NAMALWA (cell line): ENCODE data around the gene CHCHD6.

ENCODE experiments used
- DNase-seq: peaks from one replicate; pipeline ENCODE4 v3.0.0-alpha.2; 2015; ENCODE audit warnings: low spot score

The CHCHD6 gene

DNA sequence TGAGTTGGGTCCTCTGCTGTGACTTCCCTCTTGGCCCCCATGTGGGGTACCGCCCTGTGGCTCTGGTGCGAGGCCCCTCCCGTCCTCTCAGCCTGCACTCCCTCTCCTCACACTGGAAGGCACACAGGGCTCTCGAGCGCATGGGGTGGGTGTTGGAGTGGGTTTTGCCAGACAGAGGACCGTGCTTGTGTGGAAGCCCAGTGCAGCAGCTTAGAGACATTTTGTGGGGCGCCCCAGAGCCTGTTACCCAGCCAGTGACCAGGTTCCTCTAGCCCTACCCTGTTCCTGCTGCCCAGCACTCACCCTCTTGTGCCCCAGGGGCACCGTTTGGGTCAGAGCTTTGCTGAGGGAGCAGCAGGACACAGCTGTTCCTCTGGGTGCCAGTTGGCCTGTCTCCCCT is 288.7 kb downstream of the CHCHD6 start:
- no peak for DNase-seq

DNA sequence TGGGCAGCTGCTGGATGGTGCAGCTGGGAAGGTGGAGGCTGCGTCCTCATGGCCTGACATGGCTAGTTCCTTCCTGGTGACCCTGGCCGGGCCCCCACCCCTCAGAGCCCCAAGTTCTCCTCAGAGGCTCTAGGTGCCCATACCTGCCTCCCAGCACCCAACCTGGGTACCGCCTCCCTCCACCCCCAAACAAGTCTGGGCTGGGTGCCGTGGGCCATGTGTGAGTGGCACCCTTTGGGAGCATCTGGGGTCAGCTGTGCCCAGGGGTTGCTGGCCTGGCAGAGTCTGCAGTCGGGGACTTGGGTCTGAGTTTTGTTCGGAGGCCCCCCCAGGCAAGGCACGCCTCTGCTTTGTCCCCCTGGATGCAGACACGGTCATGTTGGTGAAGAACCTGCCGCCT is 289.4 kb downstream of the CHCHD6 start:
- DNase-seq, result no peak

DNA sequence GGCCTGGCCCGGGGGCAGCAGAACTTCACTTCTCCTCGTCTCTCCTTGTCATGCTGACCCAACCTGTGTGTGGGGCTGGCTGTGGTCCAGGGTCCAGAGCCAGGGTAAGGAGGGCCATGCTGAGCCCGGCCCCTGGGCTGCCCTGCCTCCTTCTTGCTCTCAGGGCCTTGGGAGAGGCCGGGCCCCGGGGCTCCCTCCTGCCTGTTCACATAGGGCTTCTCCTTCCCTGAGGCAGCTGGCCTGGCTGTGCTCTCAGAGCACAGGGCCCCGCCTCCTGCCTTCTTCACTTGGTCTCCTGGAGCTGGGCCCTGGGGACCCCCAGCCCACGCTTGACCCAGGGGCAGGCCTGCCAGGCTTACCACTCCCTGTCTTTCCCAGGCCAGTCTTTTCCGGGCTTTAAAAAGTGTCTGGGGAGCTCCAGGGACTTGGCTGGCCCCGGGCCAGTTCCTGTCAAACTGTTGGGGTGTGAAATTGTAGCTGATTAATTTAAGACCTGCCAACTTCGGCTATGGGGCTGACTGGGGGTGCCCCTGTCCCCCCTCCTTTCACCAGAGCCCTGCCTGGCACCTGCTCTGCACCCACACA is 290.7 kb downstream of the CHCHD6 start:
- DNase-seq, result no peak

DNA sequence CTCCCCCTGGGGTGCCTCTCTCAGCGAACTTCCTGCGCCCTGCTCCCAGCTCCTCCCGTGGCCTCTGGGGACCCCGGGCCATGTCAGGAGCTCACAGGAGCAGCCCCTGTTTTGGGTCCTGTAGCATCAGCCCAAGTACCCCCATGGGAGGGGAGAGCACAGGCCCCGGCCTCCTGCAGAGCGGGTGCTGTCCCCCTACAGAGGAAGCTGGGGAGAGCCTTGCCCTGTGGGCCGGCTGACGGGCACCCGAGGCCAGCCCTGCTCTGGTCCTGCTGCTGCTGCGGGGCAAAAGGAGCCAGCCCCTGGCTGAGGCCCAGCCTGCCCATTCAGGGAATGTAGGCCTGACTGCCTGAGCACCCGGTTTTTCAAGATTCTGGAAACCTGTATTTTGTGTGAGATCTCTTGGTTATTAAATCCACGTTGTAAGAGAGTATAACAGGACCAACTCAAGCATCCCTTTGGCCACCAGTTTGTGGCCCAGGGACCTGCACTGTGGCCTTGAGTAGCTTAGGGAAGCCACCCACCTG is 291.3 kb downstream of the CHCHD6 start:
- no peak for DNase-seq

DNA sequence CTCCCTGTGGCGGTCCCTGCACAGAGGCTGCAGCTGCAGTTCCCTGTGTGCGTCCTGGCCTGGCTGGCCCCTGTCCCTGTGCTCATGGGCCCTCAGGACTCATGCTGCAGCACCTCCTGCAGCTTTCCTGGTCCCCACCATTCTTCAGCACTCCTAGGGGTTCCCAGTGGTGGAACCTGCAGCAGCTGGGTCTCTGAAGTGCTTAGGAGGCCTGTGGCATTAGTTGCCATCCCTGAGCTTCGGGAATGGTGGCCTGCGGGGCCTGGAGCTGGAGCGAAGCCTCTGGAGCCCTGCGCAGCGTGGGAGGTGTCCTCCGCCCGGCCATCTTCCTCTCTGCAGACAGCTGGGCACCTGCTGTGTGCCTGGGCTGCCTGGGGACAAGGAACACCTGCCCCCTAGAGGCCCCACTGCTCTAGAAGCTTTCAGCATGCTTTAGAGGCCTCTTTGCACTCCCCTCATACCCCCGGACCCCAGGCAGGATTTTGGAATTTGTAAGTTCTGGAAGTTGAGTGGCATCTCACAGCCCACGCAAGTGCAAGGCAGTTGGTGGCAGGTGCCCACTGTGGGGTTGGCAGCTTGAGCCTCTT is 292.0 kb downstream of the CHCHD6 start:
- DNase-seq, result no peak

DNA sequence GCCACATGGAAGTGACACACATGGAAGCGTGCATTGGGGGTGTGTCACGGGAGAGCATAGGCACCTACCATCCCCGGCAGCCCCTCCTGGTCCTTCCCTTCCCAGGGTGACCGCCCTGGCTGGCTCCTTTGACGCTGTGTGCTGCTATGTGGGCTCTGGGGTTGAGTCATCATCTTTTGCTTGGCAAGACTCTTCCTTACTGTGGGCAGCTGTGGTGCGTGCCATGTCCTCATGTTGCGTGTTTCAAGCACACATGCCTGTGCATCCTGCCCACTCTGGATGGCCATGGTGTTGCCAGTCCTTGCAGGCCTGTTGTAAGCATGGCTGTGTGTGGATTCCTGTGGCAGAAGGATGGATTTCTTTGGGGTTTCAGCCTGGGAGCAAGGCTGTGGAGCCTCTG is 292.9 kb downstream of the CHCHD6 start:
- no peak for DNase-seq

DNA sequence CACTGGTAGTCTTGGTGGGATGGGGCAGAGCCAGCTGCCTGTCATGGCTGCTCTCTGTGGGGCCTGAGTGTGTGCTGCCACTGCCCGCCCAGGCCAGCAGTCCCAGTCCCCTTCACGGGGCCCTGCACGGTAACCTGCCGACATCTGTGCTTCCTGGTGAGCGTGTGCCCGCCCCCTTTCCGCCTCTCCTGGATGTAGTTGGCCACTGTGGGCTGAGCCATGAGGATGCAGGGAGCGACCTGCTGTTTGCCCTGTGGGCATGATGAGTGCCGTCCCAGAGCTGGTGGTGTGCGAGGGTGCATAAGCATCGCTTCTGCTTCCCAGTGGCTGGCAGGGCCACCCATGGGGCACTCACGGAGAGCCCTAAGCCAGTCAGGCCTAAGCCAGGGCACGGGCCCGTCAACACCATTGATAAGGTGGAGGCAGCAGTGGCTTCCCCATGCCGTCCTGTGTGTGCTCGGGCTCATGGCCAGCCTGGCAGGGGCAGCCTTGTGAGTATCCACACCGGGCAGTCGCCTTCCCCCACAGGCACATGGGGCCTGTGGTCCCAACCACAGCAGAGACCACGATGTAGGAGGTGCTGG is 293.5 kb downstream of the CHCHD6 start:
- no peak for DNase-seq

DNA sequence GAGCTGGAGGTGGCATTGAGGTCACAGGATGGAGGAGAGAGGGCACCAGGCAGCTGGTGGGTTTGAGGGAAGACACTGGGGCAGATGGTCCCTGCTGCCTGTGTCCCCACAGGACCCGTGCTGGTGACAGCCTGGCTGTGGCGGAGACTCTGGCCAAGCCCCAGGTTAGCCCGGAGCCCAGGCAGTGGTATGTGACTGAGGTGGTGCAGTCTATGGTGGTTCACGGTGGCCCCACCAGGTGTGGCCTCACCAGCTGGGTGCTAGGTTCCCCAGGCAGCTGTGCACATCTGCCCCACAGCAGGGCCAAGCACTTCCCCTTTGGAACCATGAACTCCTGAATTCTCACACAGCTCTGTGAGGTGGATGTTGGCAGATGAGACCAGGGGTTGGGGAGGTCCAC is 294.3 kb downstream of the CHCHD6 start:
- DNase-seq, result peak; percentile 24

DNA sequence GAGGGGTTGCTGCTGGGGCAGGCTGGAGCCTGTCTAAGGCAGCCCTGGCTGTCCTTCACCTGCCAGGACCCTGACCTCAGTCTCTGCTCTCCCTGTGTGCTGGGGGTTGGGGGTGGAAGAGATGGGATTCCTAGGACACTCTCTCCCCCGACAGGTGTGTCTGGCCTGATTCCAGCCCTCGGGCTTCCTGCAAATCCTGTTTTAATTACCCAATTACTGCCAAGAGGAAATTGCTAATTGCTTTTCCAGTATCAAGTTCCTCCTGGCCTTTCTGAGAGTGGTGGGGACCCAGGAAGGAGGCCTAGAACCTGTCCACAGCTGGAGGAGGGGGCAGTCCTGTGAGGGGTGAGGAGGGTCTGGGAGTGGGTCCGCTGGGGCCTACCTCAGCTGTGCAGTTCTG is 294.7 kb downstream of the CHCHD6 start:
- no peak for DNase-seq

DNA sequence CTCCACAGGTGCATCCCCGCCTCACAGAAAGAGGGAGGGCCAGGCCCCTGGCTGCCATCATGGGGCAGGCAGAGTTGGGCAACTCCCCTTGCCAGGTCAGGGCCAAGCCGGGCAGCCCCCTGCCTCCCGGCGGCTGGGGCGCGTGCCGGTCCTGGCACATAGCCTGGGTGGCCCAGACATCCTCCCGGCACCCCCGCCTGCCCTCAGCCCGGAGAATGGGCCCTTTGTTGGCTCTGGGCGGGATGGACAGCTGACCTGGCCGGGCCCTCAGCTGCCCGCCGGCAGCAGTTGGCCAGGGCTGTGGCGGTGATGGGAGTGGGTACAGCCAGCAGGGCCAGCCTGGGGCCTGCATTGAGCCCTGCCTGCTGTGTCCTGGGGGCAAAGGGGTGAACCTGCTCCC is 295.3 kb downstream of the CHCHD6 start:
- no peak for DNase-seq

DNA sequence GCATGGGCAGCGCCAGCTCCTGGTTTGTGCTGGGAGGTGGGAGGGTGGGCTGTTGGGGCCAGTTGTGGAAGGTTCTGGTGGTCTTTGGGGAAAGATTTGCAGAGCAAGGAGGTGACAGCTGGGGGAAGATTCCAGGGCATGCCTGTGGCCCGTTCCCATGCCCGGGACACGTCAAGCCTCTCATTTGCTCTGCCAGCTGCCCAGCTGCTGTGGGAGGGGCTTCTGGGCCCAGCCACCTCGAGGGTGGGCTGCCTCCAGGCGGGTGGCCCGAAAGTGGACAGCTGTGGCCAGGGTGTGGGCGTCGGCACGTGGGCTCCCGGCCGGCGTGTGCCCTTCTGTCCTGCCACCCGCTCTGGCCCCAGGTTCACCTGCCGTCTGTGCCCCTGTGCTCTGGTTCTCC is 296.1 kb downstream of the CHCHD6 start:
- DNase-seq, result no peak

DNA sequence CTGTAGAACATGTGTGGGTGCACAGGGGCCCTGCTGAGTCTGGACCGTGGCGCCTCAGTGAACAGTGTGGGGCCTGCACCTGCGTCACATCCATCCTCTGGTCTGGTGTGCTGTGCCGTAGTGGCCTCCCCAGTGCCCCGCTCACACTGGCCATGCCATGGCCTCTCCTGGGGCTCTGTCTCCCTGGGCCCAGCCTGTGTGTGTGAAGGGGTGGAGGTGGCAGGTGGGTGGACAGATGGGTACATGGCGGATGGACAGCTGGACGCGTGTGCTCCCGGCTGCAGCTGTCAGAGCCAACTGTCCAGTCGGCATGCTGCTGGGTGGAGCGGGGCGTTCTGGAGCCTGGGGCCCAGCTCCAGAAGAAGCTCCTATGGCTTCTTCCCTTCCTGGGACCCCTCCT is 296.7 kb downstream of the CHCHD6 start:
- DNase-seq, result no peak

DNA sequence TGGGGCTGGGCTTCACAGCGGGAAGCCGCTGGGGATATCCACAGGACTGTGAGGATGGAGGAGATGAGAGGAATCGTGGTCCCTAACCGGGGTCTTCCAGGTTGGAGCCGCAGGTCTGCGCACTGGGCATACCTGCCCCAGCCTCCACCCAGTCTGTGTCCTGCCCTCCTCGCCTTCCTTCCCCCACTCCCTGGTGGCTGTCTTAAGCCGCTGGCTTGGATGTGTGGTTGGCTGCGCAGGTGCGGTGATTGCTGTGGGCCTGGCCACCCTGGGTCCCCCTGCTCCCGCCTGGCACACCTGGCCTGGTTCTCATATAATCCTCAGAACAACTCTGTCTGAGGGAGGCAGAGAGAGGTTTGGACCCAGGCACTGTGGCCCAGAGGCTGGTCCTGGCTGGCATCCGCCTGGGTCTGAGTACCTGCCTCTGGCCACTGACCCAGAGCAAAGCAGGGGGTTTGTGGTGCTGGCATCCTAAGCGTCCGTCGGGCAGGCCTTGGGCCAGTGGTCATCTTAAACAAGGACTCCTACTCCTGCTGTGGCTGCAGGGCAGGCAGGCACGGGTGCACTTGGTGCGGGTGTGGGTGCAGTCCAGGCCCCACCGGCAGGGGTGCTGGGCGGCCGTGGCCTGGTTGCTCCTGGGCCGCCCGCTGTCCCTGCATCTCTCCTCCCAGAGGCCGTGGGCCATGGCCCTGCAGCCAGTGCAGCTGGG is 297.6 kb downstream of the CHCHD6 start:
- DNase-seq, result no peak

DNA sequence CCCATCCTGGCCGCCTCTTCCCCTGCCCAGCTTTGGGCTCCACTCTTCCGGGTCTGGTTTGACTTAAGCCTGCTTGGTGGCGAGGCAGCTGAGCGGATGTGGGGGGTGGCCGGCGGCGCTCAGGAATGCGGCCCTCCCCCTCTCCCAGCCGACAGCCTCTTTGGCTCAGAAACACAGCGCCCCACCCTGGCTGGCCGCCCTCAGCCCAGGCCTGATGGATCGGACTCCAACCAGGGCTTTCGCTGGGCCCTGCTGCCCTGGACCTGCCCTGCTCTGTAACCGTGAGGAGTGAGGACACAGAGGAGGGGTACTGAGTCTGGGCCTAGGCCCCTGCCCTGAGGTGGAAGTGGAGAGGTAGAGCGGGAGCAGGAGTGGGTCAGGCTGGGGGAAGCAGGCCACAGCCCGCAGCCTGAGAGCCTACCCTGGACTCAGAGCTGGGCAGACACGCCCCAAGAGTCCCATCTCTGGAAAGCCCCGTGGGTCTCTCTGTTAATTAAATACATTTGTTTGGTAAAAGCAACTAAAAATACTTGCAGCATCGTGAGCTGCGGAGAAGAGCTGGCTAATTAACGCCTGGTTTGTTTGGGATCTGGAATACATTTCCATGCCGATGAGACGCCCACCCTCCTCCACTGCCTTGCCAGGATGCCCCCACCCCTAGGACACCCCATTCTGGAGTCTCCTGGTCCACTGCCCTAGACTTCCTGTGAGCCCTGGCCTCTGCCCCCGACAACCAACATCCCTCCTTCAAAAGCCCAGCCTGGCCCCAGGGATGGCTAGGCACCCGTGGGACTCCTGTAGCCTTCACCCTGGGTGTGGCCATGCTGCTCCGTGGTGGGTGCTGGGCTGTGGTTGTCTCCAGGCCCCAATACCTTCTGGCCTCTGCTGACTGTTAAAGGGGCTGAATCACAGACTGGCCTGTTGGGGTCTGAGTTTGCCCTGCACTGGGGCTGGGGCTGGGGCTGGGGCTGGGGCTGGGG is 298.4 kb downstream of the CHCHD6 start:
- DNase-seq, result no peak

DNA sequence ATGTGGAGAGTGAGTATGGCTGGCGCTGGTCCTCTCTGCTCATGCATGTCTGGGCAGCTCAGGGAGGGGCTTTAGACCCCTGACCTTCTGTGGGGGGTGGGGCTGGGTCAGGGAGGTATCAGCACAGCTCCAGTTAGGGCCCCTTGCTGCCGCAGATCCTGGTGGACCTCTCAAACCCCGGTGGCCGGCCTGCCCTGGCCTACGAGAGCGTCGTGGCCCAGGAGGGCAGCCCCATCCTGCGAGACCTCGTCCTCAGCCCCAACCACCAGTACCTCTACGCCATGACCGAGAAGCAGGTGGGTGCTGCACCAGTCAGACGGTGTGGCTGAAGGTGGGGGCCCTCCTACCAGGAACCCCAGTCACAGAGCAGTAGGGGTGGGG is 299.1 kb downstream of the CHCHD6 start:
- DNase-seq, result no peak

DNA sequence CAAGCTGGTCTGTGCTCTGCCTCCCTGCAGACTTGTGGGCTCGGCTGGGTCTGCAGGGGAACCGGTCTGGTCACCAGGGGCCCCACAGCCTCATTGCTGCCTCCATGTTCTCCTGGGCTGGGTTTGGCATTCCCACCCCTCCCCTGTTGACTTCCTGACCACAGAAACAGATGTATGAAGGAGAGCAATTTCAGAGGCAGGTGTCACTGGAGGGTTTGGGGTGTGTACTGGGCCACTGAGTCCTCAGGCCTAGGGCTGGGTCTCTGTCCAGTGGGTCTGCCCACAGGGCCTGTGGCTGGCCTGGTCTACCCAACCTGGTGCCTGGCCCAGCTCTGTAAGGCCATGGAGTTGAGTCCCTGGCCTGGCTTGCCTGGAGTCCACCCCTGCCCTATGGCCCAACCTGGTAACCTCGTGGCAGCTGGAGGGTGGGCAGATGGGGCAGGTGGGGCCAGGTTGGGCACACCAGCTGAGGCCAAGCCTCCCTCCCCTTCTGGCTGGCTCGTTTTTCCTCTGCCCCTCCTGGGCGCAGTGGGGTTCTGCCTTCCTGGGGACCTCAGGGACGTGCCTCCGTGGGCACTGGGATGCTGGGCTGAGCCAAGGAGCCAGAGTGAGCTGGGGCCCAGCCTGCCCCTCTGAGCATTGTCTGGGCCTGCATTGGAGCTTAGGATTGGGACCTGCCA is 299.7 kb downstream of the CHCHD6 start:
- no peak for DNase-seq

DNA sequence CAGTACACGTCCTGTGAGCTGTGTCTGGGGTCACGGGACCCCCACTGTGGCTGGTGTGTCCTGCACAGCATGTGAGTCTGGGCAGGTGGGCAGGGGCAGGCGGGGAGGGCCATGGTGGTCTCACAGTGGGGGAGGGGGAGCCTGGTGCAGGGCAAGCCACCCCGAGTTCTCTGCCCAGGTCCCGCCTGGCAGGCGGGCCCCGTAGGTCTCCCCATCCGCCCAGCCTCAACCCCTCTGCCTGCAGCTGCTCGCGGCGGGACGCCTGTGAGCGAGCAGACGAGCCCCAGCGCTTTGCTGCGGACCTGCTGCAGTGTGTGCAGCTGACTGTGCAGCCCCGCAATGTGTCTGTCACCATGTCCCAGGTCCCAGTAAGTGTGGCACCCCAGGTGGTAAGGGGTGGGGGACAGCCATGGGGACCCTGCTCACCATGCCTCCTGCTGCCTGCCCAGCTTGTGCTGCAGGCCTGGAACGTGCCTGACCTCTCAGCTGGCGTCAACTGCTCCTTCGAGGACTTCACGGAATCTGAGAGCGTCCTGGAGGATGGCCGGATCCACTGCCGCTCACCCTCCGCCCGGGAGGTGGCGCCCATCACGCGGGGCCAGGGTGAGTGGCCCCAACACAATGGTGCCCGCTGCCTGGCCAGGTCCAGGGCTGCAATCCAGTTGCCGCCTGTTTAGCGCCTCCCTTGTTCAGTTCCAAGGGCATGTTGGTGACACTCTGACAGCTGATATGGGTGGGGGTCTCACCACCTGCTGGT is 300.8 kb downstream of the CHCHD6 start:
- DNase-seq, result no peak

DNA sequence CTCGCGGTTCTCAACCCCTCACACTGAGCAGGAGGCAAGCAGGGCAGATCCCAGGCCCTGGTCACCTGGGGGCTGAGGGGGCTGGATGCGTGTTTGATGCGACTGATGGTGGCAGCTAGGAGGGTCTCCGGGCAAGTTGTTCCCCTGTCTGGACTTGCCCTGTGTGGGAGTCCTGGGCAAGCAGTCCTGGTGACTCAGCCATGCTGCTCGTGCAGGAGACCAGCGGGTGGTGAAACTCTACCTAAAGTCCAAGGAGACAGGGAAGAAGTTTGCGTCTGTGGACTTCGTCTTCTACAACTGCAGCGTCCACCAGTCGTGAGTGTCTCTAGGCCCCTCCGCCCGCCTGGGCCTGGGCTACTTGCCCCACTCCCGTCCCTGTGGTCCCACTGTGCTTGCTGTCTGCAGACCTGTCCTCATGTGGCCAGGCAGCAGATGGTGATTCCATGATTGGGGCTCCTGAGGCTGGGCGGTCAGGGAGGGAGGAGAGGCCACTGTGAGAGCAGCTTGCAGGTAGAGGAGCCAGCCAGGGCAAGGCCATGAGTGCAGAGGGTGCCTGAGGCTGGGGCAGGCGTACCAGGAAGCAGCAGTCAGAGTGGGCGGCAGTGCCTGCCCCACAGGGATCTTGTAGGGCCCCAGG is 301.9 kb downstream of the CHCHD6 start:
- DNase-seq, result no peak

DNA sequence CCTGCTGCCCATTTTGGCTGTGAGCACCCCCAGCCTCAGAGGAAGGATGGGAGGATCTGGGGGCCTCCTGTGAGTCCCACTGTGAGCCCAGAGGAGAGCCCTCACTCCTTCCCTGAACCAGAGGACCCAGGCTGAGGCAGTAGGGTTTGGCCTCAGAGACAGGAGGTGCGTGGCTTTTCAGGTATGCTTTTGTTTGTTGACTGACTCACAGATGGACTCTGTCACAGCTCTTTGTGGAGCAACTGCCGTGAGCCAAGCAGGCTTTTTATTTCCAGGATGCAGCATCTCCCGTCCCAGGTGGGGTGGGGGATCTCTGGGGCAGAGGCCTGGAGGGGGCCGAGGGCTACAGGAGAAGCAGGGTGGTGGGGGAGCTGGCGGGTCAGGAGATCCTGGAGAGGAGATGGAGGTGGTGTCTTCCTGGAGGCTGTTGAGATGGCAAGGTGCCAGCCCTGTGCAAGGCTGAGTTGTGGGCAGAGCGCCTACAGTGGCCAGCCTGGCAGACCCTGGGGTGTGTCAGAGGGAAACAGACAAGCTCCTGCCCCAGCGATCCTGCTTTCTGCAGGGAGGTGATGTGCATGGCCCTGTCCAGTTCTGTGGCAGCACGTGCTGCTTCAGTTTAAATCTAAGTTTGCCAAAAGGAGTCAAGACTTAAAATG is 302.9 kb downstream of the CHCHD6 start:
- no peak for DNase-seq

DNA sequence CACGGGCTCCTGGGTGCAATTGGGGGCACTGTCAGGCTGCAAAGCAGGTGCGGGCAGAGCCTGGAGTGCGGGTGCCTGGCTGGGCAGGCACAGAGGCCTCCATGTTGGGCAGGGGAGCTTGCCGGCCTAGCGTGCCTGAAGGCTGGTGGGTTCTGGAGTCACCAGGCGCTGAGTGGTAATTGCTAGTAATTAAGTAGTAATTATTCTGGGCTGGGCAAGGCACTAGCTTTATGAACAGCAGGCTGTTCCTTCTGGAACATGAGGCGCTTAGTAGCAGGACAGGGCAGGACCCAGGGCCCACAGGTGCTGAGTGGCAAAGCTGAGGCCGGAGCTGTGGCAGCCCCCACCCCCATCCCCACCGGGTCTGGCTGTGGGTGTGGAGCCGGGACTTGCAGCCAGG is 304.2 kb downstream of the CHCHD6 start:
- DNase-seq, result no peak
